UCSD-AML1 (cell line): ENCODE data around the gene EYA2.
A peak's percentile ranks its signal among the peaks of the same experiment; 100 is the strongest.

Experiments used
- DNase-seq: peaks from one replicate; lab custom pipeline; 2025; ENCODE audit not compliant: unreplicated experiment; lab: John Stamatoyannopoulos, UW

EYA2 gene

DNA sequence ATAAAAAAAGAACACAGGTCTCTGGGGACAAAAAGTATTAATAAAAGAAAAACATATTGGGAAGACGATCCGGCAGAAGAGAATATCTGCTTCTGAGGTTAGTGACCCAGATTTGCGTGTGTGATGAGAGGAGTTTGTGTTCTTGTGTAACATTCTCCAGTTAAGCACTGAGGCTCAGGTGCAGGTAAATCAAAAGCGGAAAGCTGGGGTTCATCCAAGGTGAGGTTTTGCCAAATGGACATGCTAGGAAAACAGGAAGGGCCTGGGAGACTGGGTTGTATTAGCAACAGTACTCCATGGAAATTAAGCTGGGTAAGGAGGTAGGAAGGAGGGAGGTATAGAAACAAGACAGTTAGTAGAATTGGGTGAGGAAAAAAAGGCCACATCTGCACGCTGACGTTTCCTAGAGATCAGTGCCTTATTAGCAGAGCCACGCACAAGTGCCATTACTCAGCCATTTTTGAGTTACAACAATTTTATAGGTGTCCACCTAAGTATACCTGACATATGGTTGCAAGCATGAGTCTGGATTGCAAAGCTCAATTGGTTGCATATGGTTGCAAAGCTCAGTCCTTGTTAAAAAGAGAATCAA is 322.3 kb downstream of the EYA2 start:
- no peak for DNase-seq

DNA sequence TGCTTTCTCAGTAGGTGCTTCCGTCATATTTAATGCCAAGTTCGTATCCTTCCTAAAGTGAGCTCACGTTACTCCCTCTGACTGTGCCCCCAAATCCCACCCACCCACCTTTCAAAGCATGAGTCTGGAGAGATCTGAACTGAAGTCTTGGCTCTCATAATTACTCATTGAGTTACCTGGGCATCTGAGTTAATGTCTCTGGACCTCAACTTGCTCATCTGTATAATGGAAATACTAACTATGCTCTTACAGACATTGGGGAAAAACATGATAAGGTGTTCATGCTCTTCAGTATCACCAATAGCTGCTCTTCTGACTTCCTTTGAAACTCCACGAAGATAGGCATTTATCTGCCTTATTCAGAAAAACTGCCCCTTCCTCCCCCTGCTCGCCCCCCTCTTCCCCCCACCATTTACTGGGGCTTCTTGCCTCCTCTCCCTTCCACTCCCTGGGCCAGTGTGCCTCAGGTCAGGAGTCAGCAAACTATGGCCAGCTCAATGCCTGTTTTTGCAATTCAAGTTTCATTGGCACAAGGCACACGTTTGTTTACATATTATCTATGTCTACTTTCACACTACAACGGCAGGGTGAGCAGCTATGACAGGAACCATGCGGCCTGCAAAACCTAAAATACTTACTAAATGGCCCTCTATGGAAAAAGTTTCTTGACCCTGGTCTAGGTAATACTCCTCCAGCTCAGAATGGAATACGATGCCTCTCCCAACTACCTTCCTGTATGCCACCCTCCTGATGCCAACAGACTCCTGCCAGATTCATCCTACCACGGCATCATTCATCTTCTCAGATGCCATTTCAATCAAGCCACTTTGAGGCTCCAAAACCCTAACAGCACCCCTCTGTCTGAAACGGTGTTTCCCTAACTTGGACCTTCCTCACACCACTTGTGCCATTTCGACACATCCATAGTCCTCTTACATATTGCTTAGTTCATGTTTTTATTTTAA is 323.1 kb downstream of the EYA2 start:
- no peak for DNase-seq

DNA sequence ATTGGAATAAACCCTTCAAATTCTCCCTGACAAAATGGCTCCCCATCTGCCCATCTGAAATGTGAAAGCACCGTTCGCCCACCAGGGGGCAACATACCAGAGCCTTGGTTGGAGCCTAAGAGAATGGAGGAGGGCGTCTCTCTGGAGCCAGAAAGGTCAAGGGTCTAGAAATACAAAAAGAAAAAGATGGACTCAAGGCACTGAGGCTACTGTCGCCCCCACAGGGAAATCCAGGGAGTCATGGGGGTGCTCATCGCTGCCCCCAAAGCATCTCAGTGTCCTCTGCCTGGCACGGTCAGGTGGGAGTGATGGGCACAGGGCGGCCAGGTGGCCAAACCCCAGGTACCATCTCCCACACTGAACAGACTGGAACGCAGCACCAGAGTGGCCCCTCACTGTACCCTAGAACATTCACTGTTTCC is 325.5 kb downstream of the EYA2 start:
- DNase-seq: peak; percentile 38

DNA sequence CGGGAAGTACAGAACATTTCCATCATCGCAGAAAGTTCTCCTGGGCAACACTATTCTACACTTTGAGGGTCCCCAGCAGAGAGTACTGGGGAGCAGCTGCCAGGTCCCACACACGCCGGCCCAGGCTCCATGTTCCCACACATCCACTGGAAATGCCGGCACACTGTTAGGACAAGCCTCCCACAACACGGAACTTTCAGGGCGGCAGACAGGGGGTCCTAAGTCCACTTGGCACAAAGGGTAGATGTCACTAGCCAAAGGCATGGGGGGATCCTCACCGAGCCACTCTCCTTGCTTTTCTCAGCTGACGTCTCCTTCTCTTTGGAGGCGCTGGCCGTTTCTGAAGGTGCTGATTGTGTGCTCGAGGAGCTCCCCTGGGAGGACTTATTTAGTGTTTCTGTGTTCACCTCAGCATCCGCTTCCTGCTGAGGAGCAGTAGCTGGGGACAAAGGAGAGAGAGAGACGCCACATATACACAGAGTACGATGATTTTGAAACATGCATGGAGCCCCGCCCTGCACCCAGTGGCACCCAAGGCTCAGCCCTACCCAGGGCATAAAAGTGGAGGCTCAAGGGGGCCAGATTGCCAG is 326.5 kb downstream of the EYA2 start:
- DNase-seq: no peak

DNA sequence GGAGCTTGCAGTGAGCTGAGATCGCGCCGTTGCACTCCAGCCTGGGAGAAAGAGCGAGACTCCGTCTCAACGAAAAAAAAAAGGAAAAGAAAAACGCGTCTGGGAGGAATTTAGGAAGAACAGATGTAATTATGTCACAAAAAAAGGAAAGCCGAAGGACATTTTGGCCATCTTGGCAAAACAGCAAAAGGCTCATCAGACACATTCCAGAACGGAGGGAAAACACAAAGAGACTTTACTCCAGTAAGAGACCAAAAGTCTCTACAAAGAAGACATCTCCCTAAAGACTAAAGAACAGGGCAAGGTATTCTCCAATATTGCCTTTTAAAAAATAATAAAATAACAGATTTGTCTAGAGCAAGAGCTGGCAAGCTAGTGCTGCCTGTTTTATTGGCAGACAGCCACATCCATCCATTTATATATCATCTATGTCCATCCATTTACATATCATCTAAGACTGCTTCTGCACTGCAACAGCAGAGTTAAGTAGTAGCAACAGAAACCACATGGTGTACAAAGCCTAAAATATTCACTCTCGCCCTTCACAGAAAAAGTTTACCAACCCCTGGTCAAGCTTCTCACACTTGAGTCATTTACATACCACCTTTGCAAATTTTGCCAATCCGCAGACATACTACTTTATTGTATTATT is 328.0 kb downstream of the EYA2 start:
- DNase-seq: no peak

DNA sequence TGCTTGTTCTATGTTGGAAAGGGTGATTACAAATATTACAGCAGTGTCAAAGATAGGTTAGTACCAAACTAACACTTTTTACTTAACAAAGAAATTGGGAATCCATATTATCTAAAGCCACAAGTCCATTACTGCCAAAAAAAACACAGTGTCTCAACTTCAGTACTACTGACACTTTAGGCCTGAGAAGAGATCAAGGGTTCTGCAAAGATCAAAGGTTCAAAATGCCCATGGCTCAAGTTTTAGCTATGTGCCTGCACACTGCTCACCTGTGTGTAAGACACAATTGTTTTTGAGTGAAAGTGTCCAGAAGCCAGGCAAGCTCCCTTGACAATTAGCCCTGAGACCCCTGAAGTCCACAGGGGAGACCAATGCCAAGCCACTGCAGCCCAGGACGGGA is 329.3 kb downstream of the EYA2 start:
- no peak for DNase-seq

DNA sequence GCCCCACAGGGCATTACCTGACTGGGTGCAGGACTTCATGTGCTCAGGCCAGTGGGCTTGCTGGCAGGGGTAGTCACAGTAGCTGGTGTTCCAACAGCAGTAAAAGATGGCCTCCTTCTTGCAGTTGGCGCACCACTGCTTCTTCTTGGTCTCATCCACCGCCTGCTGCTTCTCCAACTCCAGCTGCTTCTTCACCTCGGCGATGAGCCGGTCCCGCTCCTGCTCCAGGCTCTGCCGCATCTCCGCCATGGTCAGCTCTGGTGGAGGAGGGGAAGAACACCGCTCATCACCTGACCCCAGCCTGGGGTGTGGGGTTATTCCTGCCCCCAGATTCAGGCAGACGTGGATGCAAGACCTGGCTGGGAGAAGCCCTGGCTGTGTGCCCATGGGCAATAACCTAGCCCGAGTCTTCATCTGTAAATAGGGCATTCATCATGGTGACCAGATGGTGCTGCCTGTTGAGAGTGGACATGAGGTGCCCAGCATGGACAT is 329.7 kb downstream of the EYA2 start:
- no peak for DNase-seq

DNA sequence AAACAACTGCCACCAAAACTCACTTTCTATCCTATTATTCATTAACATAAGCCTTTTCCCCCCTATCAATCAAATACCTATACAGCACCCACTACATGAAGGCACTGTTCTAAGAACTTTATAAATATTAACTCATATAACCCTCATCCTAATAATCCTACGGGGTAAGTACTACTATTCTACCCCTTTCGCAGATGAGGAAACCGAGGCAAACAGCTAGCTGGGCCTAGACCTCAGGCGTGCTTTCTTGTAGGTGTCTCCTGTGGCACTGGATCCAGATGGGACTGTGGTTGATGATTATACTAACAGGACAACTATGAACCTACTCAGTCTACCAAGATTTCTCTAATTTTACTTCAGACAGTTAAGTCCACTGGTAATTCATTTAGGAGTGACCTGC is 330.2 kb downstream of the EYA2 start:
- no peak for DNase-seq

DNA sequence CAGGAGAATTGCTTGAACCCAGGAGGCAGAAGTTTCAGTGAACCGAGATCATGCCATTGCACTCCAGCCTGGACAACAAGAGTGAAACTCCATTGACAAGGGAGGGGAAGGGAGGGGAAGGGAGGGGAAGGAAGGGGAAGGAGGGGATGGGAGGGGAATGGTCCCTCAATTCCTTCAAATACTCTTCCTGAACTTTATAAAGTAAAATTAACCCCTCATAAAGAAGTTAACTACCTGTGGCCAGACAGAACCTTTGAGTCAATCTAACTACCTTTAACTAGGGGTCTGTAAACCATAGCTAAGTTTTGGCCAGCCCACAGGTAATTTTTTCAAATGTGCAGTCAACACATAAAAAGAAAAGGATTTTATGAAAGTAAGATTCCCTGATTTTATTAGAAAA is 330.8 kb downstream of the EYA2 start:
- no peak for DNase-seq

DNA sequence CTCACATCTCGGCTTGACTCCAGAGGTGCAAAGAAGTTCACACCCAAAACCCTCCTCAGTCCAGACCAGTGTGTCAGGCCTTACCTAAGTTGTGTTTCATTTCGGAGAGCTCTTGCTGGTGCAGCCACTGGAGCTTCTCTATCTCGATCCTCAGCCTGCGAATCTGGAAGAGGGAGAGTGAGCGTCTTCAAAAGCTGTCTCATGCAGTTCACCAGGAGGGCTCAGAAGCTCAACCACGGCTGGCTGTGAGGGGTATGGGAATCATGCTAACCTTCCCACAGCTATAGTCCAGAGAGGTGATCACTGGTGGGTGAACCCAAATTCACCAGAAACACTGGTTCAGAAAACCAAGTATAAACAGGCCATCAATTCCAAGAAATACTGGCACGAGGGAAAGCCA is 332.5 kb downstream of the EYA2 start:
- no peak for DNase-seq

DNA sequence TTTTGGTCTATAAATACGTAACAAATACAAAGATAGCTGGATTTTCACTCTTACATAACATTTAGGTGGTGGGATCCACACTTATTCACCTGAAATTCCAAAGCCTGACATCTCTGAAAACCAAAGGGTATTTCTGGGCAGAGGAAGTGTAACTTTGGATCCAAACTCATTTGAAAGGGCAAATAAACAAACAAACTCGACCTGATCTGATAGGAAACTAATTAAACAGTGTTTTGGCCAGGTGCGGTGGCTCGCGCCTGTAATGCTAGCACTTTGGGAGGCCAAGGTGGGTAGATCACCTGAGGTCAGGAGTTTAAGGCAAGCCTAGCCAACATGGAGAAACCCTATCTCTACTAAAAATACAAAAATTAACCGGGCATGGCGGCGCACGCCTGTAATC is 332.9 kb downstream of the EYA2 start:
- DNase-seq: no peak

DNA sequence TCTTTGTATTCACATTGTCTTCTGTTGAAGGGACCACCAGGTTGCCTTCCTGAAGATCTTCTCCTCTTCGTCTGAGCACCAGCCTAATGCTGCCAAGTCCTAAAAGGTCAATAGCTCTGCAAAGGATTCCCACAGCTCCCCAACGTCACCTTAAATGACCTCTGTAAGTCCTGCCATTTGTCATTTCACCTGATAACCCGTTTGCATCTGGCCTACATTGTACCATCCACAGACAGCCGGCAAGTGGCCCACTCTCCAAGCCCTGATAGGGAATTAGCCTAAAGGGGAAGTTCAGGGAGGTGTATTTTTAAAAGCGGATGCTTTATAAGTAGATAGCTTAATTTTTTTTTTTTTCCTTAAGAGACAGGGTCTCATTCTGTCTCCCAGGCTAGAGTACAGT is 334.0 kb downstream of the EYA2 start:
- DNase-seq: no peak

DNA sequence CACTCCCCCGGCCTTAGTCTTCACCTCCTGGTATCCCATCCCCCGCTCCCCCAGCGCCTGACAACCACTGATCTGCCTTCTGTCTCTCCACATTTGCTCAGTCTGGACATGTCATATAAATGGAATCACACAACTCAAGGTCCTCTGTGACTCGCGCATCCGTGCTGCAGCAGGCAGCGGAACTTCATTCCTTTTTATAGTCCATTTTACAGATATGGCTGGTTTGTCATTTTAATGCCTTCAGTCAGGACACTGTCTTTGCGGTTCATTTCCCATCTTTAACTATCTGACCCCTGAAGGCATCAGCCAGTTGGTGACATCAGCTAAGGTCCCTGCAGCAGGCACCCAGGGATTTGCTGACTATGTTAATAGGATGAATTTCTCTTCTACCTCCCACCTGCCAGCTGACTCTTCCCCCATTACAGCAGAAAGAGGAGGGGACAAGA is 336.2 kb downstream of the EYA2 start:
- no peak for DNase-seq

DNA sequence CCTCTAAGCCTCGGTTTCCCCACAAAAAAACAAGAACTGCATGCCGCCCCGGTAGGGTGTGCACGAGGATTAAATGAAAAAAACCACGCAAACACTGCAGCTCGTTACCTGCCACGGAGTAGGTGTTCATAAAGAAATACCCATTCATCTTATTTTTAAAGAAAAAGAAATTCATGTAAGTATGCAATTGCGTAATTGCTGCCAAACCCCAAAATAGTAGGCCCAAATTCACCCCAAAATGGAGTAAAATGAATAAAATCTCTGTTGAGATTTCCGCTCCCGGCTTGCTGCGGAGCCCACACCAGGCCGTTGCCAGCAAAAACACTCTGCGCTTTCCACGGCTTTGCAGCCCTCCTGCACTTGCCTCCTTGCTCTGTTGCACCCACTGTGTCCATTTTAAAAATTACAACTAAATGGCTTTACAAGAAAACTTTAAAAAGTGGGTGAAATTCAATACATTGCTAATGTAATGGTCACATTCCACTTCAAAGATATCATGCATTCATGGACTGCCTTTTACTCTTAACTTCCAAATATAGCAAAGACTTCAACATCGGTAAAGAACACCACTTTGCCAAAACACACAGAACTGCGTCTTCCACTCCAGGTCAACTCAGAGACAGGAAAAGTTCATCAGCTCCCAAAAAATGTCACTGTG is 336.9 kb downstream of the EYA2 start:
- DNase-seq: no peak

DNA sequence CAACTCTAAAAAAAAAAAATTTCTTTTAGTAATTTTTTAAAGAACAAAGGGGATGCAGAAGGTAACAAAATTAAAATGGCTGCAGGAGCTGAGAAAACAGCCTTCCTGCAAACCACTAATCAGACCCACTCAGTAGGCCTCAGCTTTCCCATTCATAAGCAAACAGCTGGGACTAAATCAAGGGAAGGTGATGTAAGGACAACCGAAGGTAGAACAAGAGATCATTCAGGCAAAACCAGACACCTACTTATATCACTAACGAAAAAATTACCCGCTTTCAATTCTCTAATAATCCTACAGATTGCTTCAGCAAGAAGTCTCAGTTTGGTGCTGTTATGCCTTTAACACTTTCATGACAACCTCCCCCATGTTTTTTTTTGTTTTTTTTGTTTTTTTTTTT is 337.9 kb downstream of the EYA2 start:
- DNase-seq: no peak

DNA sequence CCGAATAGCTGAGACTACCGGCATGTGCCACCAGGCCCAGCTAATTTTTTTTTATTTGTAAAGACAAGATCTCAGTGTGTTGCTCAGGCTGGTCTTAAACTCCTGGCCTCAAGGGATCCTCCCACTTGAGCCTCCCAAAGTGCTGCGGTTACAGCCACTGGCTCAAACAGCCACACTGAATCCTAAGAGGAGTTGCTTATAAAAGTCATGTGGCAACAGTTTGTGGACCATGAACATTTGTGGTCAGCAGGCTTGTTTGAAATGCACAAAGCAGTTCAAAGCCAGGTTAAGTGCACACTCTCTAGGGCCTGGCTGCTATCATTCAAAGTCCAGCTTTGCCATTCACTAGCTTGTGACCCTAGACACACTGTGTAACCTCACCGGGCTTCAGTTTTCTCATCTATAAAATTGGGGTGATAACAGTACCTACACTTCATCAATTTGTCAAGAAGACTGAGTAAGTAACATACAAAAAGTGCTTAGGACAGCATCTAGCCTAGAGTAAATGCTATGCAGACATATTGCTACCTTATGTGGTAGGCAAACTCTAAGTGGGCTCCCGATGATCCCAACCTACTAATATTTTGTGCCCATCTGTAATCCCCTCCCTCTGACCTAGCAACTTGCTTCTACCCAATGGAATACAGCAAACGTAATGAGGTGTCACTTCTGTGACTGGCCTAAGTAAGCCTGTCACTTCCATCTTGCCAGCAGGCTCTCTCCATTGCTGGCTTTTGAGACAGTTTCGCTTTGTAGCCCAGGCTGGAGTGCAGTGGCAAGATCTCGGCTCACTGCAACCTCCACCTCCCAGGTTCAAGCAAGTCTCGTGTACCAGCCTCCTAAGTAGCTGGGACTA is 338.9 kb downstream of the EYA2 start:
- no peak for DNase-seq

DNA sequence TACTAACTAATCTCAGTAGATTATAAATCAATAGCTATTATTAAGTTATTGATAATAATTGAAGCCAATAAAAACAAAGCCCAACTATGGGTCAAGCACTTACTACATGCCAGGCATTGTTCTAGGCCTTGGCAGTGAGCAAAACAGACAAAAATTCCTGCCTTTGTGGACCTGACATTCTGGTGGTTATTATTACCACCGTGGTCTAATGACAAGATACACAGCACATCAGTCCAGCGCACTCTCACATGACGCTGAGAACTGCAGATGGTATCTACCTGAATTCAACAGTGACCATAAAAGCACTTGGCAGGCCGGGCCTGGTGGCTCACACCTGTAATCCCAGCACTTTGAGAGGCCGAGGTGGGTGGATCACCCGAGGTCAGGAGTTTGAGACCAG is 340.5 kb downstream of the EYA2 start:
- no peak for DNase-seq

DNA sequence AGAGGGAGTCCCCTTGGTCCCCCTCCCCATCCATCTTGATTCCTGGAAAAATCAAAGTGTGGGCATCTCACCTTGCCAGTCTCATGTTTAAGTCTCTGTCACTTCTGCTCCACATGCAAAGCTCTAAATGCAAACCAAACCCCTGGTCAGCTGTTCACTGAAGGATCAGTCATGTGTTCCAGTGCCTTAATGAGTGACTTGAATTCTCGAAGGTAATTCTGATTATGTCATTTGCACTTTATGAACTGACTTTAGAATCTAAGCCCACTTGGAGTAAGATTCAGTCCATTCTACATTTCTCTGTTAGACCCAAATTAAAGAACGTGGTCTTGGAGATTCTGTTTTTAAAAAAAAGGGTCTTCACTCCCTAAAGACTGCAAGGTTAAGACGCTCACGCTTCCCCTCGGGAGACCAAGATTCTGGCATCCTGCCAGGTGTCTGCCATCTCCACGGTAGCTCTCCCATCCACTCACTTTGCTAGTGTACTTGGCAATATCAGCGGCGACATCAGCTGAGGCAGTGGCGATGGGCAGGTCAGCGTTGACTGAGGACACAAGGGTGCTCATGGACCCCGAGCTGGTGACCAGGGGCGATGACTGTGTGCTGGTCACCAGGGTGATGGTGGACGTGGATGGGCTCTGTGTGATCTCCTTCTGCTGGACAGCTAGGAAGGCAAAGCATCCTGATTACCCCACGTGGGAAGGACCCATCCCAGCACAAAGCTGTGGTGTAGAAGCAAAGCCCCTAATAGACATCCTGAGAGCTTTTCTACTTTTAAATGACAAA is 341.4 kb downstream of the EYA2 start:
- DNase-seq: no peak

DNA sequence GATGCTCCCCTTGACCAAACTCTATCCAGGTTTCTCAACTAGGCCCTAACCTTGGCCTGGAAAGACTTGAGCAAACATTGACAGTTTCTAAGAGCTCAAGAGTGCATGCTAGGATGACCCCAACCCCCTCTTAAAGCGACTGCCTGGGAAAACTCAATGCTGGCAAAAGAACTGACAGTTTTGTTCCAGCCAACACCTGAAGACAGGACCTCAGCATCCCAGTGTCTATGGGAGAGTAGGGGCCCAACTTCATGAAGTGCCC is 341.9 kb downstream of the EYA2 start:
- no peak for DNase-seq

DNA sequence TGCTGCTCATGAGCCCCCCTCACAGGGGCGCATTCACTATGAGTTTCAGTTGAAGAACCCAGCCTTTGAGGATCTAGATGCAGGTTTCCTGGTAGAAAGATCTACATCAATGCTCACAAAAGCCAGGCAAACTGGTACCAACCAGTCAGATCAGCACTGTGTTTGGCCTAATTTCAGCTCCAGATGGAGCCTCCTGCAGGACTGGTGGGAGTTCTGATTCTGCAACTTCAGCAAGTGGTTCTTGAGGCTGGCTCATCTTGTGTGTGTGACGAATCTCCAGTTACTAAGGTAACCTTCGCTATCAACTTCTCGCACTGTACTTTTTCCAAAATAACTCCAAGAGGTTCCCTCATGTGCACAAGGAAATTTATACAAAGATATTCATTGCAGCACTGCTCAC is 343.1 kb downstream of the EYA2 start:
- DNase-seq: no peak
